Stimulated activated CD4-positive, alpha-beta T cell treated with anti-CD3 and anti-CD28 coated beads, Interleukin-12 subunit alpha, Interleukin-12 subunit beta, amount 100 ng/mL, for 24 hours (primary cell): ENCODE data around the gene SMYD3.
"Not testable (repeated sequence)": the region's sequence is repeated elsewhere in the genome, so short reads cannot be mapped to it uniquely, and the experiment has no call there.

ENCODE experiments used
- DNase-seq, 2 experiments: peaks; one replicate each; pipeline ENCODE4 v3.0.0-alpha.2; 2020; ENCODE audit warnings: low read depth in 2 of 2

SMYD3 gene

GRCh38 chr1:245805532-245805931, 701.5 kb downstream of the SMYD3 start:
- DNase-seq, result no peak

- DNase-seq, result no peak
These were observed 702.4 kb downstream of the SMYD3 start for GRCh38 chr1:245804696-245805095.

- DNase-seq, result no peak
These were observed 703.4 kb downstream of the SMYD3 start for GRCh38 chr1:245803666-245804037.

GRCh38 chr1:245802941-245803665, 704.0 kb downstream of the SMYD3 start:
- DNase-seq, result no peak

GRCh38 chr1:245800901-245801605, 706.0 kb downstream of the SMYD3 start:
- DNase-seq, result no peak

- no peak for DNase-seq
These were observed 708.7 kb downstream of the SMYD3 start for GRCh38 chr1:245798349-245798711.

- DNase-seq, result no peak
These were observed 709.3 kb downstream of the SMYD3 start for GRCh38 chr1:245797592-245798348.

DNA sequence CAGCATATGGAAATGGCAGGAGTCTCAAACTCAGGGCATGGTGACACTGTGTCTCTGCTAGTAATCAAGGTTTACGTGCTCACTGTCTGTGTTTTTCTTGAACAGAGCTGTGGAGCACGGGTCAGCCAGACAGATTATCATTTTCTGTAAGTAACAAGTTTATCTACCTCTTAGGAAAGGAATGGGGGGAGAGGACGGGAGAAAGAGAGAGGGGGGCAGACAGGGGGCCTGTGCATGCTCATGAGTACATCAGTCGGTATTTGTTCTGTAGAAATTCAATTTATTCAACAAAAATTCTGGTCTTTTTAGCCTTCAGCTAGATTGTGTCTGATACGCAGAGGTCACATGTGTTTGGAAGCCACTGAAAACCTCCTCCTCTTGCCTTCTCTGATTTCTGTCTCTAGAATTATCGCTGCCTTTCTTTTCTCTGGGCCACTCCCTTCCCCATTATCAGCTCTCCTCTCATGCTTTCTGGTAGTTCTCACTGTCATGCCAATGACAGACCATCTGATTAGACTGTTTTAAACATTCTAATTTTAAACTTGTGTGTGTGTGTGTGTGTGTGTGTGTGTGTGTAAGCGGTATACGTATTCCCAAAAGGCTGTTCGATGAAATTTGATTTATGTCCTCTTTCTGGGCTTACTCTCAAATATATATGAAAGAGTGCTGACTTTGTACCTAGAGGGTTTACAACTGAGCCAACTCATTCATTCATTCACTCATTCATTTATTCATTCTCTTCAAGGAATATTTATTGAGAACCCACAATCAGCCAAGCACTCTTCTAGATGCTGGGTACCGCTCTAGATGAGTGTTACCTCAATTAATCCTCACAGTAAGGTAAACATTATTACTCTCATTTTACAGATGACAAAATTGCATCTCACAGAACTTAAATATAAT, 715.4 kb downstream of the SMYD3 start:
- no peak for DNase-seq

DNA sequence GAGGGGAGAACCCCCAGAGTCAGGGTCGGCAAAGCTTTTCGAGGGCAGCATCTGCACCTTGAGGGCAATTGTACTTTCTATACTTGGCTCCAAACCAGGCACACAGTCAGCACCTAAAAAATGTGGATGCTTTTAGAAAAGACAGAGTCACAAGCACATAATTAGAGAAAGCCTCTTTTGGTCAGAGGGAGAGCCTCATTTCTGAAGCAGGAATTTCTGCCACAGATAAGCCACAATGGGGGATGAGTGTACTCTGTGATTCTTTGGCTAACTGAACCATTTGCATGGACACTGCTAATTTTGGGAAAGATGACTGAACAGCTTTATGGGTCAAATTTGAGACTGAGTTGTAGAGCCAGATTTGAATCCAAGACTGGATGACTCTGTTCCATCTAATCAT, 716.6 kb downstream of the SMYD3 start:
- no peak for DNase-seq

DNA sequence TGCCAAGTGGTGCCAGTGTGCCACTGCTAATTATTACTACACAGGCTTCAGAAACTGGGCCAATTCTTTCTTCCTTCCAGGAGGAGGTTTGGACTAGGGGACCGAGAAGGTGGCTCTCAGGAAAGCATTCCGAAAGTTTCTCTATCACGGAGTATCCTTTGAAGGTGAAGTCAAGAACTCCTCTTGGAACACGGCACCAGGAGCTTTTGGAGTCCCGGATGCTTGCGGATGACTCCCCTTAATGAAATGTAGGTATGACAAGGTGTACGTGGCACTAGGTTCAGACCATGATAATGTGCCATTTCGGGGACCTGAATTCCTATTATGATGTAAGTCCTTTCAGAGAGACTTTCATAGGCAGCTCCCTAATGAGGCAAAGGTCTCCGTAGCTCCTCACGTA, 718.2 kb downstream of the SMYD3 start:
- DNase-seq, result no peak

DNA sequence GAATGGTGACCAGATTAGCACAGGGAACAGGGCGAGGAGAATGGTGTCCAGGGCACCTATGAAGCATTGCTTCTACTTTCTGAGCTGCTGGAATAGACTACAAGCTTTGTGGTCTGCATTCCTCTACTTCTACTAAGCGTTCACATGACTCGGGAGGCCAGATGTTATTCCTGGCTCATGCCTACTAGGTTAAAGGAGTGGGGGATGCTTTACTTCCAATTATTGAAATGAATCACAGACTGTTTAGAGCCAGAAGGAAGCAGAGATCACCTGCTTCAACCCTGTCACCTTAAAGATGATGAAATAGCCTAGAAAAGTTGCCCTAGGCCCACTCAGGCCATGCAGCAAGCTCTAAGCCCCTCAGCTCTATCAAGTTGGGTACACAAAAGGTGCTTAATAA, 718.8 kb downstream of the SMYD3 start:
- no peak for DNase-seq

- no peak for DNase-seq
These were observed 720.1 kb downstream of the SMYD3 start for GRCh38 chr1:245786948-245787347.

GRCh38 chr1:245779797-245780755, 727.0 kb downstream of the SMYD3 start:
- no peak for DNase-seq

DNA sequence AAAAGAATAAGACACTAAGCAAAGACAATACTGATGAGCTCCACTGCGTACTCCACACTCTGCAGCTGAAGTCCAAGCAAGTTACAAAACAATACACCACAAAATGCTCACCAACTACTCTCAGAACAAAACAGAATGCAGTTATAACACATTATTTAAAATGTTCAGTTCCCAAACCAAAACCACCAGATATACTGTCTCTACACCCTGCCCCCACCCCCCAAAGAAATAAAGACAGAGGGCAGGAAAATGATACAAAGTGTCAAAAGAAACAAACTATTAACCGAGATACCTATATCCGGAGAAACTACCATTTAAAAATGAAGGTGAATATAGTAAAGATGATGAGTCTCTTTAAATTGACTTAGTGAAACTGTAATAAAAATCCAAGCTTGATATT, 729.3 kb downstream of the SMYD3 start:
- no peak for DNase-seq

- DNase-seq, result no peak
These were observed 730.3 kb downstream of the SMYD3 start for GRCh38 chr1:245776694-245777332.

GRCh38 chr1:245776139-245776538, 730.9 kb downstream of the SMYD3 start:
- no peak for DNase-seq

DNA sequence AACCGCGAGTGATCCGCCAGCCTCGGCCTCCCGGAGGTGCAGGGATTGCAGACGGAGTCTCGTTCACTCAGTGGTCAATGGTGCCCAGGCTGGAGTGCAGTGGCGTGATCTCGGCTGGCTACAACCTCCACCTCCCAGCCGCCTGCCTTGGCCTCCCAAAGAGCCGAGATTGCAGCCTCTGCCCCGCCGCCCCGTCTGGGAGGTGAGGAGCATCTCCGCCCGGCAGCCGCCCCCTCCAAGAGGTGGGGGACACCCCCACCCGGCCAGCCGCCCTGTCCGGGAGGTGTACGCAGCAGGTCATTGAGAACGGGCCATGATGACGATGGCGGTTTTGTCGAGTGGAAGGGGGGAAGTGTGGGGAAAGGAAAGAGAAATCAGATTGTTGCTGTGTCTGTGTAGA, 732.1 kb downstream of the SMYD3 start:
- DNase-seq, result not testable (repeated sequence)

- DNase-seq, result no peak
These were observed 732.9 kb downstream of the SMYD3 start for GRCh38 chr1:245774196-245774595.

- DNase-seq, result no peak
These were observed 733.7 kb downstream of the SMYD3 start for GRCh38 chr1:245773344-245773743.

DNA sequence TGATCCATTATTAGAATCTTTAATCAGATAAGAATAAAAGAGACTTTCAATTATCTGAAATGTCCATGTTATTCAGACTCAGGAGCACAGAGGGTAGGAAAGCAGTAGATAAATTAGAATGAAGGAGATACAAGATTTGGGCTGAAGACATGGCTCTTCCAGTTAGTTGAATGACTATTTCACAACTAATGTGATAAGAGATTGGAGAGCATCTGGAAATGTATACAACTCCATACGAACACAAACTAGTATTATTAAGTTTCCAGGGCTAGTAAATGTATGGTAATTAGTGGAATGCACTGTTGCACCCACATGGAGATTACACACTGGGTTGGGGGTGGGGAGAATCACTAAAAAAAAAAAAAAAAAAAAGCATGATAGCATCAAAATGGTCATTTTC, 734.3 kb downstream of the SMYD3 start:
- DNase-seq, result no peak
